Erythroblast (primary cell): ENCODE measurements around the gene WNT3A.
"Not testable (repeated sequence)": the region's sequence is repeated elsewhere in the genome, so short reads cannot be mapped to it uniquely, and the experiment has no call there.

Experiments used
- GATA1 ChIP-seq: IDR thresholded peaks from 2 replicates; pipeline ENCODE4 v1.6.1; 2011; ENCODE audit warnings: low read depth, mild to moderate bottlenecking, control low read depth, low read length, moderate library complexity
- POLR2A ChIP-seq: IDR thresholded peaks from 2 replicates; pipeline ENCODE4 v1.6.1; 2011; ENCODE audit warnings: mild to moderate bottlenecking, low read length

DNA sequence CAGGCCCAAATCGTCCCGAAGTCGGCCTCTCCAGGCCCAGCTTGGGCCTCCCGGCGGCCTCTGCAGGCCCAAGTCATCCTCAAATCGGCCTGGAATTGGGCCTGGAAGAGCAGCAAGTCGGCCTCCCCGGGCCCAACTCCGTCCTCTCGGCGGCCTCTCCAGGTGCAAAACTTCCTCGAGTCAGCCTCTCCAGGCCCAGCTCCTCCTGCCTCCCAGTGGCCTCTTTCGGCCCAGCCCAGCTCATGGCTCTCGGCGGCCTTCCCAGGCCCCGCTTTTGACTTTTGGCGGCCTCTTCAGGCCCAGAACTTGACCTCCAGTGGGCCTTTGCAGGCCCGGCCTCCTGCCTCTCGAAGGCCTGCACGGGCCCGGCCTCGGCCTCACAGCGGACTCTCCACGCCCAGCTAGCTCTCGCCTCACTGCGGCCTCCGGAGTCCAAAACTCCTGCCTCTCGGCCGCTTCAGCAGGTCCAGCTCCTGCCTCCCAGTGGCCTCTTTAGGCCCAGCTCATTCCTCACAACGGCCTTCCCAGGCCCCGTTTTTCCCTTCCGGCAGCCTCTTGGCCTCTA is 33.0 kb upstream of the WNT3A start:
- not testable (repeated sequence) for TF ChIP-seq POLR2A, GATA1
